Measurements from ENCODE around the gene TTLL5. TPM values are rescaled to one million over a fixed set of nuclear protein-coding genes. Genes with fewer than 3 reads are reported as not detected.

The TTLL5 gene
- total RNA-seq, 2 experiments from 2014 or later: 19.8 to 26.4 TPM

DNA sequence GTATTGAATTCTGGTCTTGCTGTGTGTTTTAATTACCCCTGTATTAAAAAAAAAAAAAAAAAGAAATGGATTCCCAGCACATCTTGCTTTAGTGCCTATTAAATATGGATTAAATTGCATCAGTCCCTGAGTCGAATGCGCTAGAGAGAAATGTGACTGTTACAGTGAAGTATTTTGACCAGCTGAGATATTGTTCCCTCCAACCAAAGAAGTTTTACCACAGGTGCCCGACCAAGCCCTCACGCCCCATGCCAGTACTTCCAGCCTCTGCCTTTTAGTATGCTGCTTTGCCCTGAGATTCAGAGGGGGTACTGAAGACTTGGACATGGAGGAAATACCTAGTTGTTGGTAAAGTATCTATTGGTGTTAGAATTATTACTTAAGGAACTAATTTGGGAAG, 159.7 kb downstream of the TTLL5 start:
- H3K4me3 ChIP-seq (ENCODE audit: low read length): no peak overlapping the region
- CTCF ChIA-PET: no interaction called here
- H3K4me3 Mint-ChIP-seq: no peak overlapping the region
- no peak overlapping the region for H3K27ac ChIP-seq (ENCODE audit: low read depth in 1 of 2, low read length in 2 of 2)
- no peak overlapping the region for H3K27ac Mint-ChIP-seq
- TF ChIP-seq, protein P1, sequence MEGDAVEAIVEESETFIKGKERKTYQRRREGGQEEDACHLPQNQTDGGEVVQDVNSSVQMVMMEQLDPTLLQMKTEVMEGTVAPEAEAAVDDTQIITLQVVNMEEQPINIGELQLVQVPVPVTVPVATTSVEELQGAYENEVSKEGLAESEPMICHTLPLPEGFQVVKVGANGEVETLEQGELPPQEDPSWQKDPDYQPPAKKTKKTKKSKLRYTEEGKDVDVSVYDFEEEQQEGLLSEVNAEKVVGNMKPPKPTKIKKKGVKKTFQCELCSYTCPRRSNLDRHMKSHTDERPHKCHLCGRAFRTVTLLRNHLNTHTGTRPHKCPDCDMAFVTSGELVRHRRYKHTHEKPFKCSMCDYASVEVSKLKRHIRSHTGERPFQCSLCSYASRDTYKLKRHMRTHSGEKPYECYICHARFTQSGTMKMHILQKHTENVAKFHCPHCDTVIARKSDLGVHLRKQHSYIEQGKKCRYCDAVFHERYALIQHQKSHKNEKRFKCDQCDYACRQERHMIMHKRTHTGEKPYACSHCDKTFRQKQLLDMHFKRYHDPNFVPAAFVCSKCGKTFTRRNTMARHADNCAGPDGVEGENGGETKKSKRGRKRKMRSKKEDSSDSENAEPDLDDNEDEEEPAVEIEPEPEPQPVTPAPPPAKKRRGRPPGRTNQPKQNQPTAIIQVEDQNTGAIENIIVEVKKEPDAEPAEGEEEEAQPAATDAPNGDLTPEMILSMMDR (IDR thresholded peaks at IDR 0.05): no peak
- no peaks in the 10 kb centered on the region for H3K9me3 Mint-ChIP-seq
- peaks cover 6% of the 10 kb centered on the region for H3K4me1 Mint-ChIP-seq (ENCODE audit: low read depth)
- H3K27me3 ChIP-seq (ENCODE audit: control insufficient read depth in 1 of 2, insufficient read depth in 2 of 2, low read length in 2 of 2): no peaks in the 10 kb centered on the region
- DNase-seq (no peak), ATAC-seq (ENCODE audit: poor library complexity) (no peak)
- intact Hi-C loops (cut with DNase I, micrococcal nuclease): no loop called here
- no peaks in the 10 kb centered on the region for H3K9me3 ChIP-seq (ENCODE audit: control insufficient read depth in 1 of 2, insufficient read depth in 1 of 2, low read length in 2 of 2)
- H3K4me1 ChIP-seq (ENCODE audit: insufficient read depth, low read length): no peaks in the 10 kb centered on the region
- H3K36me3 Mint-ChIP-seq (ENCODE audit: low read depth): peaks cover 42% of the 10 kb centered on the region
- POLR2A ChIA-PET: interaction anchor here (0.9 kb wide), 1 partner anchor 10 kb away, joined by 3 read pairs; no protein-coding TSS in a partner anchor
- H3K27me3 Mint-ChIP-seq: no peaks in the 10 kb centered on the region
- H3K36me3 ChIP-seq (ENCODE audit: insufficient read depth, low read length): peaks cover 23% of the 10 kb centered on the region

DNA sequence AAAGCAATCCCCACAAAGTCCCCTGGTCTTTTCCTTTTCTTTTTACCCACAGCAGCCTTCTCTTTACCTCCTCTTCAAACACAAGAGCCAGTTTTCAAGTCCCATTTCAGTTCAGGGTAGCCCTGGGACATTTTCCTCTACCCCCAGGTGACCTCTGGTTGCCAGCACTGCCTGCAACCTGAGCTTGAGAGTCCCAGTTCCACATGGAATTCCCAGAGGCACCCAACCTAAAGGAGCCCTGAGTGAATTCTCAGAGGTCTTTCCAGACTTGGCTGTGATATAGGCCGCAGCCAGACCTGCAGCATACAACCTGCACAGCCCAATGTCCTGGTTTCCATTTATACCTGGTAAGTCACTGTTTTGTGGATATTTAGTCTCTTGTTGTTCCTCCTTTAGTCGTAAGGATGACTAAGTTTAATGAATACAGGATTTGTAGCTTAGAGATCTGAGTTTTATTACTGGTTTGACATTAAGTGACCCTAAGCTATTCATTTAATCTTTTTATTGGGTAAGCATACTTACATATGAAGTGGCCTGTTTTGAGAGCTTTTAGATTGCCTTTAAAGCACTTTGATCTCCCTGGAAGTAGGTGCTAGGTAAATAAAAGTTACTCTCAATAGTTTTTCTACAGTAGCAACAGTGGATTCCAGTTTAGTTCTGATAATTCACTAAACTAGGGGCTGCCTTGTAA, 160.9 kb downstream of the TTLL5 start:
- no peaks in the 10 kb centered on the region for H3K9me3 ChIP-seq (ENCODE audit: control insufficient read depth in 1 of 2, insufficient read depth in 1 of 2, low read length in 2 of 2)
- Mint-ChIP-seq H3K9me3 (no peaks in the 10 kb centered on the region), H3K4me1 (ENCODE audit: low read depth) (peaks cover 6% of the 10 kb centered on the region), H3K36me3 (ENCODE audit: low read depth) (peaks cover 38% of the 10 kb centered on the region), H3K4me3 (no peak overlapping the region), H3K27me3 (no peaks in the 10 kb centered on the region), H3K27ac (no peak overlapping the region)
- ATAC-seq (ENCODE audit: poor library complexity) (no peak), DNase-seq (no peak)
- ChIA-PET CTCF (no interaction called here), POLR2A (no interaction called here)
- peaks cover 23% of the 10 kb centered on the region for H3K36me3 ChIP-seq (ENCODE audit: insufficient read depth, low read length)
- H3K4me3 ChIP-seq (ENCODE audit: low read length): no peak overlapping the region
- intact Hi-C loops (cut with DNase I, micrococcal nuclease): no loop called here
- H3K4me1 ChIP-seq (ENCODE audit: insufficient read depth, low read length): no peaks in the 10 kb centered on the region
- H3K27me3 ChIP-seq (ENCODE audit: control insufficient read depth in 1 of 2, insufficient read depth in 2 of 2, low read length in 2 of 2): no peaks in the 10 kb centered on the region
- TF ChIP-seq, protein P1 (IDR thresholded peaks at IDR 0.05): no peak
- H3K27ac ChIP-seq (ENCODE audit: low read depth in 1 of 2, low read length in 2 of 2): no peak overlapping the region

DNA sequence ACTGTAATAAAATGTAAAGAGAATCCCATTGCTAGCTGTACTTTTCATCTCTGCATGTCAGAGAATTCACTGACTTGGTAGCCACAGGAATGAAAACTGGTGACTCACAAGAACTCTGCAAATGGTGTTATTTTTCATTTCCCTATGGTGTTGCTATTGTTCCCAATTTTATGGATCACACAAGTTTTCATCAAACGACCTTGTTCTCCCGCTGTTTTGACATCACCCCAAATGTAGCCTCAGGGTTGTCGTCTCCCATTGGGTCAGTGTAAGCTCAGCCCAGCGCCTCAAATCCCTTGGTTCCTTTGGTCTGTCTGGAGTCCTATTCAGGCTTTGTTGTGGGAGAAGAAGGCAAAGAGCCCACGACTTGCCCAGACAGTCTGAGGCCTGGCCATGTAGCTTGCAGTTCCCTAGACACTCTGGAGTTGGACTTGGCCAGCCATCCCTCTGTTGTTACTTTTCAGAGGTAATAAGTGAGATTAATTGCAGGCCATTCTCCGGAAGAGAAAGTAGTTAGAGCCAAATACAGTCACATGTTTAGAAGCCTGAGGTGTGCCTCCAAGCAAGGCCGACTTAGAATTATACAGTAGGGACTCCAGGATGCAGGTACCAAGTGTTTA, 161.6 kb downstream of the TTLL5 start:
- peaks cover 23% of the 10 kb centered on the region for H3K36me3 ChIP-seq (ENCODE audit: insufficient read depth, low read length)
- H3K4me3 Mint-ChIP-seq: no peak overlapping the region
- H3K27me3 Mint-ChIP-seq: no peaks in the 10 kb centered on the region
- H3K4me1 ChIP-seq (ENCODE audit: insufficient read depth, low read length): no peaks in the 10 kb centered on the region
- H3K36me3 Mint-ChIP-seq (ENCODE audit: low read depth): peaks cover 32% of the 10 kb centered on the region
- intact Hi-C loops (cut with DNase I, micrococcal nuclease): no loop called here
- no peaks in the 10 kb centered on the region for H3K27me3 ChIP-seq (ENCODE audit: control insufficient read depth in 1 of 2, insufficient read depth in 2 of 2, low read length in 2 of 2)
- H3K4me3 ChIP-seq (ENCODE audit: low read length): no peak overlapping the region
- CTCF ChIA-PET: no interaction called here
- no peak overlapping the region for H3K27ac Mint-ChIP-seq
- H3K9me3 Mint-ChIP-seq: no peaks in the 10 kb centered on the region
- H3K9me3 ChIP-seq (ENCODE audit: control insufficient read depth in 1 of 2, insufficient read depth in 1 of 2, low read length in 2 of 2): no peaks in the 10 kb centered on the region
- POLR2A ChIA-PET: no interaction called here
- peaks cover 6% of the 10 kb centered on the region for H3K4me1 Mint-ChIP-seq (ENCODE audit: low read depth)
- TF ChIP-seq, protein P1 (IDR thresholded peaks at IDR 0.05): no peak
- DNase-seq (no peak), ATAC-seq (ENCODE audit: poor library complexity) (no peak)
- no peak overlapping the region for H3K27ac ChIP-seq (ENCODE audit: low read depth in 1 of 2, low read length in 2 of 2)

All from CD4-positive, alpha-beta T cell (primary cell).